H9 (cell line): ENCODE results near the gene LSS. TPM values are rescaled to one million over a fixed set of nuclear protein-coding genes. Genes with fewer than 3 reads are reported as not detected.

Experiments used
- DNase-seq: peaks from one replicate; pipeline ENCODE4 v3.0.0-alpha.2; 2017
- H2AFZ ChIP-seq: one replicate; pipeline ENCODE4 v1.6.1; 2013; ENCODE audit warnings: mild to moderate bottlenecking, low read length, control low read depth, moderate library complexity
- H2AK5ac ChIP-seq: 2 replicates; pipeline ENCODE4 v1.6.1; 2013; ENCODE audit warnings: low read length, control low read depth, mixed read lengths; ENCODE audit not compliant: insufficient read length
- H2BK120ac ChIP-seq: one replicate; pipeline ENCODE4 v1.6.1; 2013; ENCODE audit warnings: low read depth, mild to moderate bottlenecking, low read length, control low read depth, inconsistent platforms; ENCODE audit not compliant: poor library complexity, severe bottlenecking
- H2BK12ac ChIP-seq: 2 replicates; pipeline ENCODE4 v1.6.1; 2013; ENCODE audit warnings: low read length, control low read depth, mixed read lengths, low read depth; ENCODE audit not compliant: insufficient read length
- H2BK15ac ChIP-seq: 2 replicates; pipeline ENCODE4 v1.6.1; 2013; ENCODE audit warnings: low read depth, low read length, control low read depth
- H2BK20ac ChIP-seq: one replicate; pipeline ENCODE4 v1.6.1; 2013; ENCODE audit warnings: low read depth, mild to moderate bottlenecking, low read length, control low read depth, inconsistent platforms; ENCODE audit not compliant: poor library complexity, severe bottlenecking
- H2BK5ac ChIP-seq: 2 replicates; pipeline ENCODE4 v1.6.1; 2013; ENCODE audit warnings: low read length, control low read depth, mixed read lengths; ENCODE audit not compliant: insufficient read length
- H3K14ac ChIP-seq: 2 replicates; pipeline ENCODE4 v1.6.1; 2013; ENCODE audit warnings: low read length, control low read depth; ENCODE audit not compliant: insufficient read depth
- H3K18ac ChIP-seq: 2 replicates; pipeline ENCODE4 v1.6.1; 2013; ENCODE audit warnings: low read depth, mild to moderate bottlenecking, mixed read lengths, low read length, control low read depth; ENCODE audit not compliant: insufficient read length
- H3K23ac ChIP-seq: 2 replicates; pipeline ENCODE4 v1.6.1; 2013; ENCODE audit warnings: low read length, control low read depth, mixed read lengths, low read depth; ENCODE audit not compliant: insufficient read length
- H3K23me2 ChIP-seq: 2 replicates; pipeline ENCODE4 v1.6.1; 2013; ENCODE audit warnings: low read depth, mild to moderate bottlenecking, mixed read lengths, low read length, control low read depth; ENCODE audit not compliant: insufficient read length, poor library complexity, severe bottlenecking
- H3K27ac ChIP-seq: 2 replicates; pipeline ENCODE4 v1.5.1; 2013; ENCODE audit warnings: low read length, control low read depth, mixed read lengths, low read depth; ENCODE audit not compliant: insufficient read length
- H3K27me3 ChIP-seq: 2 replicates; pipeline ENCODE4 v1.6.1; 2013; ENCODE audit warnings: low read length, control low read depth, inconsistent platforms; ENCODE audit not compliant: insufficient read depth
- H3K4ac ChIP-seq: 2 replicates; pipeline ENCODE4 v1.6.1; 2013; ENCODE audit warnings: low read depth, mild to moderate bottlenecking, control low read depth, inconsistent platforms, low read length, moderate library complexity
- H3K4me1 ChIP-seq: 2 replicates; pipeline ENCODE4 v1.6.1; 2013; ENCODE audit warnings: low read length, control low read depth, inconsistent platforms; ENCODE audit not compliant: insufficient read depth
- H3K4me2 ChIP-seq: 2 replicates; pipeline ENCODE4 v1.6.1; 2013; ENCODE audit warnings: low read length, control low read depth, mixed read lengths; ENCODE audit not compliant: insufficient read length, insufficient read depth
- H3K56ac ChIP-seq: 2 replicates; pipeline ENCODE4 v1.6.1; 2013; ENCODE audit warnings: low read depth, mild to moderate bottlenecking, mixed read lengths, low read length, control low read depth; ENCODE audit not compliant: insufficient read length
- H3K79me1 ChIP-seq: 2 replicates; pipeline ENCODE4 v1.6.1; 2013; ENCODE audit warnings: low read depth, mild to moderate bottlenecking, moderate library complexity, low read length, control low read depth, inconsistent platforms; ENCODE audit not compliant: insufficient read depth, poor library complexity, severe bottlenecking
- H3K79me2 ChIP-seq: 2 replicates; pipeline ENCODE4 v1.6.1; 2013; ENCODE audit warnings: low read length, control low read depth, inconsistent platforms; ENCODE audit not compliant: insufficient read depth
- H3K9ac ChIP-seq: 2 replicates; pipeline ENCODE4 v1.6.1; 2013; ENCODE audit warnings: low read length, control low read depth, mixed read lengths; ENCODE audit not compliant: insufficient read length; ENCODE audit errors: extremely low read depth
- H3K9me3 ChIP-seq: one replicate; pipeline ENCODE4 v1.6.1; 2013; ENCODE audit warnings: low read depth, low read length, inconsistent platforms; ENCODE audit not compliant: control insufficient read depth
- H3T11ph ChIP-seq: one replicate; pipeline ENCODE4 v1.6.1; 2013; ENCODE audit warnings: mild to moderate bottlenecking, low read length, control low read depth, inconsistent platforms
- H4K20me1 ChIP-seq: one replicate; pipeline ENCODE4 v1.6.1; 2013; ENCODE audit not compliant: control insufficient read depth, insufficient read length, insufficient read depth
- H4K5ac ChIP-seq: 2 replicates; pipeline ENCODE4 v1.6.1; 2013; ENCODE audit warnings: low read depth, mild to moderate bottlenecking, mixed read lengths, low read length, control low read depth; ENCODE audit not compliant: insufficient read length
- H4K8ac ChIP-seq: replicated peaks from 2 replicates; pipeline ENCODE4 v1.6.1; 2013; ENCODE audit warnings: low read length, control low read depth, mixed read lengths, low read depth; ENCODE audit not compliant: insufficient read length
- H4K91ac ChIP-seq: 2 replicates; pipeline ENCODE4 v1.6.1; 2013; ENCODE audit warnings: low read depth, mild to moderate bottlenecking, moderate library complexity, mixed read lengths, low read length, control low read depth; ENCODE audit not compliant: insufficient read length
- H3K27ac Mint-ChIP-seq, 3 experiments: 2 replicates in 2 of 3; 3 replicates in 1 of 3; pipeline ENCODE4 v1.8.0; 2020 to 2021; ENCODE audit warnings: mixed read lengths in 3 of 3, mild to moderate bottlenecking in 1 of 3, moderate library complexity in 1 of 3
- H3K27me3 Mint-ChIP-seq: 2 replicates; pipeline ENCODE4 v1.8.0; 2021; ENCODE audit warnings: low read depth, mild to moderate bottlenecking, moderate library complexity, mixed read lengths
- H3K36me3 Mint-ChIP-seq, 3 experiments: 2 replicates in 2 of 3; 3 replicates in 1 of 3; pipeline ENCODE4 v1.8.0; 2020 to 2021; ENCODE audit warnings: low read depth in 3 of 3, mixed read lengths in 3 of 3; ENCODE audit not compliant: insufficient read depth in 1 of 3
- H3K4me1 Mint-ChIP-seq, 2 experiments: 2 replicates each; pipeline ENCODE4 v1.8.0; 2020; ENCODE audit warnings: mixed read lengths in 2 of 2
- H3K4me3 Mint-ChIP-seq, 2 experiments: 2 replicates in 1 of 2; 3 replicates in 1 of 2; pipeline ENCODE4 v1.8.0; 2020 to 2021; ENCODE audit warnings: mild to moderate bottlenecking in 2 of 2, mixed read lengths in 2 of 2, moderate library complexity in 1 of 2
- H3K9me3 Mint-ChIP-seq, 2 experiments: 2 replicates in 1 of 2; 3 replicates in 1 of 2; pipeline ENCODE4 v1.8.0; 2020; ENCODE audit warnings: mild to moderate bottlenecking in 2 of 2, mixed read lengths in 2 of 2, moderate library complexity in 1 of 2
- CTCF ChIP-seq: fragments of 200-600 bp; sonication (generic); conservative IDR thresholded peaks from 3 replicates; pipeline ENCODE4 v1.8.0; 2021; ENCODE audit warnings: antibody characterized with exemption, mild to moderate bottlenecking
- WGBS: extraction: QIAGEN DNeasy Blood & Tissue Kit; methylation state at CpG from one replicate; pipeline ENCODE4 v1.1.7; 2013; ENCODE audit warnings: missing lambda C conversion rate, low lambda C conversion rate, mixed read lengths; ENCODE audit not compliant: insufficient read length; ENCODE audit errors: extremely low coverage; 5-methylcytosine and 5-hydroxymethylcytosine counted together
- total RNA-seq: library from RNA; stranded (reverse); gene quantifications from 2 replicates; pipeline ENCODE4 v1.2.1, GENCODE V29; 2021

The LSS gene
- total RNA-seq, 1 experiment from 2014 or later = 69.2 TPM

- Histone ChIP-seq H3K9me3 (no peaks in the 10 kb centered on the region), H2BK20ac (no peak overlapping the region), H2BK15ac (no peak overlapping the region), H3K79me1 (no peaks in the 10 kb centered on the region), H3K14ac (no peak overlapping the region), H3K23ac (no peak overlapping the region), H2BK120ac (no peak overlapping the region), H2BK5ac (no peak overlapping the region), H3K56ac (no peak overlapping the region), H3K4me2 (no peak overlapping the region), H4K20me1 (no peaks in the 10 kb centered on the region), H3K27me3 (no peaks in the 10 kb centered on the region), H2AK5ac (no peak overlapping the region), H3K79me2 (no peaks in the 10 kb centered on the region), H2AFZ (no peak overlapping the region), H3K27ac (no peak overlapping the region), H4K8ac (no peak overlapping the region), H3K4me1 (no peaks in the 10 kb centered on the region), H3K4ac (no peak overlapping the region), H3K18ac (no peak overlapping the region), H3K9ac (no peak overlapping the region), H3T11ph (no peak overlapping the region), H3K23me2 (no peaks in the 10 kb centered on the region), H4K91ac (no peak overlapping the region), H4K5ac (no peak overlapping the region), H2BK12ac (no peak overlapping the region)
- Mint-ChIP-seq H3K4me3 (no peak overlapping the region), H3K4me1 (no peaks in the 10 kb centered on the region), H3K36me3 (peaks cover 31 to 41% (median 34%) of the 10 kb centered on the region in 3 experiments), H3K9me3 (peaks cover 15 to 32% of the 10 kb centered on the region in 2 experiments), H3K27ac (no peak overlapping the region), H3K27me3 (no peaks in the 10 kb centered on the region)
- peak; percentile 27 for DNase-seq
- TF ChIP-seq CTCF = no peak
- no CpG with 5 or more reads among the region's 72 CpGs for WGBS
These were observed 66.7 kb downstream of the LSS start for GRCh38 chr21:46161633-46162592.
